GM19238 (cell line): ENCODE measurements around the gene TDRD12.
"Not testable (repeated sequence)": the region's sequence is repeated elsewhere in the genome, so short reads cannot be mapped to it uniquely, and the experiment has no call there.

Experiments used
- DNase-seq: peaks from one replicate; pipeline ENCODE4 v3.0.0; 2011; ENCODE audit warnings: low spot score; ENCODE audit not compliant: insufficient read length

Gene TDRD12

GRCh38 chr19:32830231-32831014 lies 110.9 kb downstream of the TDRD12 start:
- DNase-seq, result no peak

- DNase-seq, result no peak
Measured at GRCh38 chr19:32831611-32832010, 112.0 kb downstream of the TDRD12 start.

DNA sequence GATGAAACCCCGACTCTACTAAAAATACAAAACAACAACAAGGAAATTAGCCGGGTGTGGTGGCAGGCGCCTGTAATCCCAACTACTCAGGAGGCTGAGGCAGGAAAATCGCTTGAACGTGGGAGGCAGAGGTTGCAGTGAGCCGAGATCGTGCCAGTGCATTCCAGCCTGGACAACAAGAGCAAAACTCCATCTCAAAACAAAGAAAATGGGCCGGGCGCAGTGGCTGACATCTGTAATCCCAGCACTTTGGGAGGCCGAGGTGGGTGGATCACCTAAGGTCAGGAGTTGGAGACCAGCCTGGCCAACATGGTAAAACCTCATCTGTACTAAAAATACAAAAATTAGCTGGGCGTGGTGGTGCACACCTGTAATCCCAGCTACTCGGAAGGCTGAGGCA lies 112.5 kb downstream of the TDRD12 start:
- DNase-seq, result not testable (repeated sequence)

DNA sequence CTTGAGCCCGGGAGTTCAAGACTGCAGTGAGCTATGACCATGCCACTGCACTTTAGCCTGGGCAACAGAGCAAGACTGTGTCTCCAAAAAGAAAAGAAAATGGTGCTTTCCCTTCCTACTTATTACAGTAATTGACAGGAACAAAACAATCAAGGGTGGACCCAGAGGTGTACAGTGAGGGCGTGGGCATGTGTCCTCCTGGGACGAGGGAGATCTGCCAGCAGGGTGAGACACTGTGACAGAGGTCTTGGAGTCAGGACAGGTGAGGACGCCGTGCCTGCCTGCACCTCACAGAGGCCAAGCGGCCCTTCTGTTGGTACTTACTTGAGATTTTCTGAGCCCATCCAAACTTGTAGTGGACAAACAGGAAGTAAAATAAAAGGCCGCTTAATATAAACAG lies 113.3 kb downstream of the TDRD12 start:
- not testable (repeated sequence) for DNase-seq

- not testable (repeated sequence) for DNase-seq
Measured at GRCh38 chr19:32833388-32833787, 113.8 kb downstream of the TDRD12 start.

GRCh38 chr19:32837531-32837930 lies 118.0 kb downstream of the TDRD12 start:
- DNase-seq, result no peak

DNA sequence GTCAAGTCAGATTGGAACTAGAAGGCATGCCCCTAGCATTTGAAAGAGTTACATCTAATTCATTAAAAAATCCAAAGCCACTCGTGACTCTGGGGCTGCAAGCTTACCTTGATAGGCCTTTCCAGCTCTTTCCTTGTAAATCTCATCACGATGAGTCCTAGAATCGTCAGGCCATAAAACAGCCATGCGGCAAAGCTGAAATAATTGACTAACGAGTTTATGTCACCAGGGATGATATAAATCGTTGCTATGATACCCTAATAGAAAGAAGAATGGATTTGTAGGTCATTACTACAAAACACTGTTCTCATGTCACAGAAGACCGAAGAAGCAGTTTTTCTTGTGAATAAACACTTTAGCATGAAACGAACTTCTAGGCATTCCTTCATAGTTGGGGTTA lies 122.5 kb downstream of the TDRD12 start:
- no peak for DNase-seq

GRCh38 chr19:32843716-32844245 lies 124.2 kb downstream of the TDRD12 start:
- DNase-seq, result no peak

- not testable (repeated sequence) for DNase-seq
Measured at GRCh38 chr19:32848035-32848434, 128.5 kb downstream of the TDRD12 start.

- no peak for DNase-seq
Measured at GRCh38 chr19:32852216-32852615, 132.6 kb downstream of the TDRD12 start.

- not testable (repeated sequence) for DNase-seq
Measured at GRCh38 chr19:32856818-32857217, 137.3 kb downstream of the TDRD12 start.

DNA sequence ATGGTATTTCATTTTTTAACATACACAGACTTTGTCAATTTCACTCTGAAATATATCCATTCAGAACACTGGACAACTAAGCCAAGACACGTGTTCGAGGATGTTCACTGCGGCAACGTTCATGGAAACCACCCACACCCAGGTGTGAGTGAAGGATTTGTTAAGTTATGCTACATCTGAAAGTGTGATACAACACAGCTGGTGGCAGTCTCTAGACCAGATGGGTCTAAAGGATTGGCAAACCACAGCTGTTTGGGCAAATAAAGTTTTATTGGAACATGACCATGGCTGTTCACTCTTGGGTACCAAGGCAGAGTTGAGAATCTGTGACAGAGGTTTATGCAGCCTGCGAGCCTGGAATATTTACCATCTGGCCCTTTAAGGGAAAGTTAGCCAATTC lies 138.0 kb downstream of the TDRD12 start:
- DNase-seq, result no peak

DNA sequence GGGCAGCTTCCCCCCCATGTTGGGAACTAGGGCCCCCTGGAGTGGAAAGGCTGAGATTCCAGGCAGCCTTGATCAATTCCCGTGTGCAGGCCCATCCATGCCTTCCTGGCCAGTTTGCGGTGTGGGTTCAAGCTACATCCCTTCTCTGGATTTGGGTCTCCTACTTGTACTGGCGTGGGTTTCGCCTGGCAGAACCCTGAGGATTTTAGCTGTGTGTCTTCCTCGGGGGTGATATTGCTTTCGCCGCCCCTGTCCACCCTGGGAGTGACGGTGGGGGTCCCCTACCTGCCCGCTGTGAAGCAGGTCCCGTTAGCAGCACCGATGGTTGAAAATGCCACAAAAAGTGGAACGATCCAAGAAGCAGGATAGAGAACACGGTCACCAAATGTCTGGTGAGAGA lies 138.6 kb downstream of the TDRD12 start:
- no peak for DNase-seq

DNA sequence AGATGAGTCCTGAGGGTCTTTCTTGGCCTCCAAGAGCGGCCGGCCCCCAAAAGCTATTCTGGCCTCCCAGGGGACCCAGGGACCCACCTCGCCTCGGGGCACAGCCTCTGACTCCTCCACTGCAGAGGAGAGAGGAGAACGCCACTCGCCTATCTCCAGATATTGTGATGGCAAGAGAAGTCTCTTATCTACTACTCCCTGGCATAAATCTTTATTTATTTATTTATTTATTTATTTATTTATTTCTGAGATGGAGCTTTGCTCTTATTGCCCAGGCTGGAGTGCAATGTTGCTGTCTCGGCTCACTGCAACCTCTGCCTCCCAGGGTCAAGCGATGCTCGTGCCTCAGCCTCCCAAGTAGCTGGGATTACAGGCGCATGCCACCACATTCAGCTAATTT lies 139.0 kb downstream of the TDRD12 start:
- DNase-seq, result no peak

DNA sequence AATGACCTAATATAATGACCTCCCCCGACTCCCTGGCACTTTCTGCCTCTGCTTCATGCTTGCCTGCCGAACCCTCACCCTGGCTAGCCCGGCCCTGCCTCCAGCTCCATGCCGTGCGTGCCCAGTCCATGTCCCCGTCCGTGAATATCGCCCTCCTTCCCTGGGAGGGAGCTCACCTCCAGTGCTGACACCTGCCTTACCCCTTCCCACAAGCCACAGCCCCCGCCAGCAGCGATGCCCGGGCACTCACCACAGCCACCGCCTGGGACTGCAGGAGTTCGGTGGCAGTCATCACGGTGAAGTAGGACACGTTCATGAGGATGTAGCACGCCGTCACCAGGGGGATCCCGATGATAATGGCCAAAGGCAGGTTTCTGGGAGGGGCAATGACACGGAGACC lies 140.0 kb downstream of the TDRD12 start:
- DNase-seq, result no peak

DNA sequence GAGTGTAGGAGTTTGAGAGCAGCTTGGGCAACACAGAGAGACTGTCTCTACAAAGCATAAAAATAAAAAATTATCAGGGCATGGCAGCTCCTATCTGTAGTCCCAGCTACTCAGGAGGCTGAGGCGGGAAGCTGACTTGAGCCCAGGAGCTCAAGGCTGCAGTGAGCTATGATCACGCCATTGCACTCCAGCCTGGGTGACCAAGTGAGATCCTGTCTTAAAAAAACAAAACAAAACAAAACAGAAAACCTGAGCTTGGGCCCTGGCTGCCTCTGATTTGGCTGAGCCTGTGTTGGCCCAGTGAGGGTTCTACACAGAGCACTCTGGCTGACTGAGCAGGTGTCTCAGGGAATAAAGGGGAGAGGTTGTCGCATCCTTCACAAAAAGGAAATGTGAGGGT lies 142.0 kb downstream of the TDRD12 start:
- no peak for DNase-seq

DNA sequence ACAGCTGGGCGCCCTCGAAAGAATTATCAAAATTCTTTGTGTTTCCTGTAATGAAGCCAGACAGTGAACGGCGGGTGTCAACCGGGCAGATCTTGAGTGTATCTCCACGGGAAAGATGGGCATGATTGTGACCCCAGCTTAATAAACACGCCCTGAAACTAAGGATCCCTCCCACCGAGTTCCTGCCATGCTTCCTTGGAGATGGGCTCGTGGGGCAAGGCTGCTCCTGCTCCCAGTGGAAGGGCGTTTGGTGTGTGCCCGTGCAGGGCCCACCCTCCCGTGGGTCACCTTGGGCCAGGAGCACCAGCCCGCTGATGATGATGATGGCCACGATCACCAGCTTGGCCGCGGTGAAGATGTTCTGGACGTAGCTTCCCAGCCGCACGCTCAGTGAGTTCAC lies 142.6 kb downstream of the TDRD12 start:
- DNase-seq, result no peak

- no peak for DNase-seq
Measured at GRCh38 chr19:32862741-32863140, 143.2 kb downstream of the TDRD12 start.

GRCh38 chr19:32863301-32863700 lies 143.7 kb downstream of the TDRD12 start:
- DNase-seq, result no peak

- no peak for DNase-seq
Measured at GRCh38 chr19:32863841-32864240, 144.3 kb downstream of the TDRD12 start.

- no peak for DNase-seq
Measured at GRCh38 chr19:32864318-32865007, 144.9 kb downstream of the TDRD12 start.

GRCh38 chr19:32865326-32865725 lies 145.8 kb downstream of the TDRD12 start:
- no peak for DNase-seq

GRCh38 chr19:32866061-32866460 lies 146.5 kb downstream of the TDRD12 start:
- no peak for DNase-seq
